PFSK-1 (cell line): ENCODE measurements around the gene IFI27L1.

Experiments
- FOXP2 ChIP-seq: optimal IDR thresholded peaks from 2 replicates; pipeline ENCODE3; 2011; ENCODE audit warnings: borderline replicate concordance, control low read depth, inconsistent platforms; ENCODE audit not compliant: insufficient read depth; ENCODE audit errors: extremely low read length, extremely low read depth
- POLR2AphosphoS5 ChIP-seq: IDR thresholded peaks from 2 replicates; pipeline ENCODE4 v1.6.1; 2012; ENCODE audit warnings: low read depth, mild to moderate bottlenecking, control low read depth, low read length, moderate library complexity
- SIN3A ChIP-seq: IDR thresholded peaks from 2 replicates; pipeline ENCODE4 v1.6.1; 2012; ENCODE audit warnings: mild to moderate bottlenecking, low read length, moderate library complexity, borderline replicate concordance; ENCODE audit not compliant: insufficient read depth
- TAF1 ChIP-seq: IDR thresholded peaks from 2 replicates; pipeline ENCODE4 v1.6.1; 2012; ENCODE audit warnings: low read length, control low read depth, borderline replicate concordance; ENCODE audit not compliant: insufficient read depth
- TF ChIP-seq, protein P1 (sequence below), 2 experiments: IDR thresholded peaks; 2 replicates each; pipeline versions ENCODE4 v1.6.1 to v1.8.0; 2011 to 2012; ENCODE audit warnings: low read depth in 2 of 2, low read length in 2 of 2, control low read depth in 1 of 2, inconsistent platforms in 1 of 2, mild to moderate bottlenecking in 1 of 2, moderate library complexity in 1 of 2; ENCODE audit not compliant: insufficient read depth in 1 of 2

IFI27L1 gene

GRCh38 chr14:94136575-94137331 is 55.6 kb downstream of the IFI27L1 start:
- TF ChIP-seq FOXP2, result no peak
- TF ChIP-seq TAF1, result no peak
- TF ChIP-seq POLR2AphosphoS5, result no peak
- no peak for TF ChIP-seq SIN3A
- TF ChIP-seq, protein P1, sequence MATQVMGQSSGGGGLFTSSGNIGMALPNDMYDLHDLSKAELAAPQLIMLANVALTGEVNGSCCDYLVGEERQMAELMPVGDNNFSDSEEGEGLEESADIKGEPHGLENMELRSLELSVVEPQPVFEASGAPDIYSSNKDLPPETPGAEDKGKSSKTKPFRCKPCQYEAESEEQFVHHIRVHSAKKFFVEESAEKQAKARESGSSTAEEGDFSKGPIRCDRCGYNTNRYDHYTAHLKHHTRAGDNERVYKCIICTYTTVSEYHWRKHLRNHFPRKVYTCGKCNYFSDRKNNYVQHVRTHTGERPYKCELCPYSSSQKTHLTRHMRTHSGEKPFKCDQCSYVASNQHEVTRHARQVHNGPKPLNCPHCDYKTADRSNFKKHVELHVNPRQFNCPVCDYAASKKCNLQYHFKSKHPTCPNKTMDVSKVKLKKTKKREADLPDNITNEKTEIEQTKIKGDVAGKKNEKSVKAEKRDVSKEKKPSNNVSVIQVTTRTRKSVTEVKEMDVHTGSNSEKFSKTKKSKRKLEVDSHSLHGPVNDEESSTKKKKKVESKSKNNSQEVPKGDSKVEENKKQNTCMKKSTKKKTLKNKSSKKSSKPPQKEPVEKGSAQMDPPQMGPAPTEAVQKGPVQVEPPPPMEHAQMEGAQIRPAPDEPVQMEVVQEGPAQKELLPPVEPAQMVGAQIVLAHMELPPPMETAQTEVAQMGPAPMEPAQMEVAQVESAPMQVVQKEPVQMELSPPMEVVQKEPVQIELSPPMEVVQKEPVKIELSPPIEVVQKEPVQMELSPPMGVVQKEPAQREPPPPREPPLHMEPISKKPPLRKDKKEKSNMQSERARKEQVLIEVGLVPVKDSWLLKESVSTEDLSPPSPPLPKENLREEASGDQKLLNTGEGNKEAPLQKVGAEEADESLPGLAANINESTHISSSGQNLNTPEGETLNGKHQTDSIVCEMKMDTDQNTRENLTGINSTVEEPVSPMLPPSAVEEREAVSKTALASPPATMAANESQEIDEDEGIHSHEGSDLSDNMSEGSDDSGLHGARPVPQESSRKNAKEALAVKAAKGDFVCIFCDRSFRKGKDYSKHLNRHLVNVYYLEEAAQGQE (IDR thresholded peaks at IDR 0.05; ENCODE audit: insufficient read depth in 1 of 2, low read depth in 2 of 2, low read length in 2 of 2), result no peak

GRCh38 chr14:94138251-94138650 is 57.1 kb downstream of the IFI27L1 start:
- no peak for TF ChIP-seq TAF1
- TF ChIP-seq SIN3A, result no peak
- TF ChIP-seq POLR2AphosphoS5, result no peak
- TF ChIP-seq FOXP2, result no peak
- TF ChIP-seq, protein P1 (IDR thresholded peaks at IDR 0.05; ENCODE audit: insufficient read depth in 1 of 2, low read depth in 2 of 2, low read length in 2 of 2), result no peak

DNA sequence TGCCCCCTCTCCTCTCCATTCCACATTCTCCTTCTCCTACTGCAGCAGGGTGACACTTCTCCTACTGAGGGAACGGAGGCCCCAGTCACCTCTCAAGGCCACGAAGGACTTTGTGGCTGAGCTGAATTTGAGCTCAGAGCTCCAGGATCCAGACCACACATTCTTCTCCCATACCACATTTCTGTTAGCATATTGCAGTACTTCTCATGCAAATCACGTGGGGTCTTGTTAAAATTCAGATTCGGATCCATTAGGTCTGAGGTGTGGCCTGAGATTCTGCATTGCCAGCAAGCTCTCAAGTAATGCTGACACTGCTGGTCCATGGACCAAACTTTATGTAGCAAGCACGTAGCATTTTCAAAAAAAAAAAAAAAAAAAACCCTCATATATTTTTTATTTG is 57.9 kb downstream of the IFI27L1 start:
- TF ChIP-seq FOXP2, result no peak
- no peak for TF ChIP-seq SIN3A
- TF ChIP-seq, protein P1 (IDR thresholded peaks at IDR 0.05; ENCODE audit: insufficient read depth in 1 of 2, low read depth in 2 of 2, low read length in 2 of 2), result no peak
- TF ChIP-seq POLR2AphosphoS5, result no peak
- no peak for TF ChIP-seq TAF1

GRCh38 chr14:94139421-94139820 is 58.3 kb downstream of the IFI27L1 start:
- no peak for TF ChIP-seq POLR2AphosphoS5
- no peak for TF ChIP-seq TAF1

DNA sequence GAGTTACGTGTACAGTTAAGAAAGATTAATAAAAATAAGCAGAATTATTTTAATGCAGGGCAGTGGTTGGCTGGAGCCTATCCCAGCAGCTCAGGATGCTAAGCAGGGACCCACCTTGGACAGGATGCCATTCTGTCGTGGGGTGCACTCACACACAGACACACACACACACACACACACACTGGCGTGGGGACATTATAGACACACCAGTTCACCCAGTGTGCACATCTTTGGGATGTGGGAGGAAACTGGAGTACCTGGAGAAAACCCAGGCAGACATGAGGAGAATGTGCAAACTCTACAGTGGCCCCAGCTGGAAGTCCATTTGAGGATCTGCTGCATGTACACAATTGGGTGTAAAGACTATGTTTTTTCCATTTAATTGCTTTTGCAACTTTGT is 61.1 kb downstream of the IFI27L1 start:
- TF ChIP-seq SIN3A (no peak), FOXP2 (no peak), POLR2AphosphoS5 (no peak), TAF1 (no peak)
- TF ChIP-seq, protein P1 (IDR thresholded peaks at IDR 0.05; ENCODE audit: insufficient read depth in 1 of 2, low read depth in 2 of 2, low read length in 2 of 2), result no peak
